HG02588 (cell line): ENCODE measurements around the gene FAU.
"Not testable (repeated sequence)": the region's sequence is repeated elsewhere in the genome, so short reads cannot be mapped to it uniquely, and the experiment has no call there.

ENCODE experiments used
- ATAC-seq: cut with Tn5 transposase; IDR thresholded peaks from one replicate; pipeline ENCODE4 v1.9.1; 2021; ENCODE audit warnings: mild to moderate bottlenecking, moderate library complexity; ENCODE audit not compliant: unreplicated experiment

FAU gene

DNA sequence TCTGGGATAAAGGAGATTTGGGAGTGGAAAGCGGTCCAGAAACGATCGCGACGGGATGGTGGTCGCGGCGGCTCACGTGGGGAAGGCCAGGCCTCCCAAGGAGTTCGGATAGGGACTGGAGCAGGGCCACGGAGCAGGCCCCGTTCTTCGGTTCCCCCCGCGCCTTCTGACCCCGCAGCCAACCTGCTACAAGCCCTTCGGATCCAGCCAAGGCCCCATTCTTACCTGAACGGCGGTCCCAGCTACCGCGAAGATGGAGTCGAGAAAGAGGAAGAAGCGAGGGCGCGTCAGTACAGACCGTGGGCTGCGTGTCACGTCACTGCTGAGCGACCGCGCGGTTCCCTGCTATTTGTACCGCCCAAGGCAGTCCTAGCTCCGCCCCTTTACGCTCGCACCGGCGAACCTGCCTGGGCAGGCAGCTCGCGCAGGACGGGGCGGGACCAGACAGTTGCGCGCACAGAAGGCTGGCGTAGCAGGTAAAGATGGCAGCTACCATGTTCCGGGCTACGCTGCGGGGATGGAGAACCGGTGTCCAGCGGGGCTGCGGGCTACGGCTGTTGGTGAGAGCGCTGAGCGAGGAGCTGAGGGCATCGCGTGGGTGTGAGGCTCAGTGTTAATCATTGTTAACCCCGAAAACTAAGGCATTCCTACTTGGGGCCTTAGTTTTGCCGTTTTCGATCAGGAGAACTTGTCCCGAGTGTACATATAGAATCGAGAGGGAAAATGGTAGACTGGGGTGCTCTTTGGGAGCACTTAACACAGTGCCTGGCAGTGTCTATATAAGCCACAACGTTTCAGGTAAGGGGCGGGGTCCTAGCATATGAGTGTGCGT, at the start of gene FAU, which contains the start of gene MRPL49:
FAU (minus strand) TSS at position 270 of the 832 bp plus-strand sequence. CDS start 321 bp downstream, outside the sequence.
MRPL49 (plus strand) TSS at position 457 of the 832 bp plus-strand sequence; CDS start at position 483, 26 bp downstream.
- peak; percentile 62 for ATAC-seq

DNA sequence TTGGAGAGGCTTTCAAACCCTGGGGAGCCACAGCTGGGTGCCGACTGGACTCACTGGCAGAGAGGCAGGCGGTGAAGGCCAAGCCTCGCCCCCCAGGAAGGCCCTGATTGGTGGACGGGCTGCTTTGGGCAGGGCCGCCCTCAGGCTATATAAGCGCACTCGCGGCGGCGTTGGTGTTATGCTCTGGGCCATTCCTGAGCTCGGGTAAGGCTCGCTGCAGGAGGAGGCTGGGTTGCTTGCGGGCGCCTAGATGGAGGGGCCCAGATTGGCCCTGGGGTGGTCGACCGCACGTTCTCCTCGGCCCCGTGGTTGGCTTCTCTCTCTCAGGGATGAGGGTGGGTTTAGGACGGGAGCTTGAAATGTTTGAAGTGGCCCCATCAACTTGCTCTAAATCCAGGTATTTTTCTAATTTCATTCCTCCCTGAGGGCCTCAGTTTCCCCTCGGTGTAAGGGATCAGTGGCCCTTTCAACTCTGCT, 48.2 kb upstream of the FAU start, which contains the start of gene SPDYC:
SPDYC (plus strand) TSS at position 176 of the 477 bp plus-strand sequence. CDS start 1,125 bp downstream, outside the sequence.
- ATAC-seq = no peak

DNA sequence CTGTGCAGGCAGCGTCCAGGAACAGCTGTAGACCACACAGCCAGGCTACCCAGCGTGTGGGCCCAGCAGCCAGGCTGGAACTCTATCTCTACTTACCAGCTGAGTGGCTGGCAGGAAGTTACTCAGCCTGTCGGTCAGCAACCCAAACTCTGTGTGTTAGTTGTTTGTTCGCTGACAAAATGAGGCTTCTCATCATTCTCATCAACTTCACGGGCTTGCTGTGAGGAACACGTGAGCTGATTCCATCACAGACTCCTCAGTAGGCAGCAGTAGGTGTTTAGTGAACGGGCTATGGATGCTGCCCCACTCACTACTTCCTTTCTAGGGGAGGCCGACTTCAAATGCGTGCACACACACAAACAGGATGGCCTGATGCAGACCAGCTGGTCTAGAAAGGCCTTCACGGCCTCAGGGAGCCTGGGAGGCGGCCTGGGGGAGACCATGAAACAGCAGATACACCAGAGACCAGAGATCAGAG, 47.3 kb upstream of the FAU start:
- ATAC-seq = no peak

DNA sequence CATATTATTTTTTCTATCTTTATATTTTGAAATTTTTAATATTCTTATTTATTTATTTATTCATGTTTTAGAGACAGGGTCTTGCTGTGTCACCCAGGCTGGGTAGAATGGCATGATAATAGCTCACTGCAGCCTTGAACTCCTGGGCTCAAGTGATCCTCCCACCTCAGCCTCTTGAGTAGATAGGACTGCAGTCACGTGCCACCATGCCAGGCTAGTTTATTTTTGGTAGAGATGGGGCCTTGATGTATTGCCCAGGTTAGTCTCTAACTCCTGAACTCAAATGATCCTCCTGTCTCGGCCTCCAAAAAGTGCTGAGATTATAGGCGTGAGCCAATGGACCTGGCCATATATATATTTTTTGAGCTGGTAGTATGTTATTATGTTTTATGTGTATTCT, 45.7 kb upstream of the FAU start:
- ATAC-seq = no peak

DNA sequence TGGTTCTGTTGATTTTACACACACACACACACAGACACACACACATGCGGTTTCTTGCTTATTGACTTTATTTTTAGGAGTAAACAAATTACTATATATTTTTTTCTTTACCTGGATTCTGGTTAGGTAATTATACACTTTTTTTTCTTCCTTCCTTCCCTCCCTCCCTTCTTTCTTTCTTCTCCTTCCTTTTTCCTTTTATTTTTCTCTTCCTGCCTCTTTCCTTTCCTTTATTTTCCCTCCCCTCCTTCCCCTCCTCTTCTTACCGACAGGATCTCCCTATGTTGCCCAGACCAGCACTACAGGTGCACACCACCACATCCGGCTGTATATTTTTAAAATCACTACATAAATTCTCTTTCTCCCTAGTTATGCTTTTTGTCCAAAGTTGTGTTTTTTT, 45.0 kb upstream of the FAU start:
- no peak for ATAC-seq

DNA sequence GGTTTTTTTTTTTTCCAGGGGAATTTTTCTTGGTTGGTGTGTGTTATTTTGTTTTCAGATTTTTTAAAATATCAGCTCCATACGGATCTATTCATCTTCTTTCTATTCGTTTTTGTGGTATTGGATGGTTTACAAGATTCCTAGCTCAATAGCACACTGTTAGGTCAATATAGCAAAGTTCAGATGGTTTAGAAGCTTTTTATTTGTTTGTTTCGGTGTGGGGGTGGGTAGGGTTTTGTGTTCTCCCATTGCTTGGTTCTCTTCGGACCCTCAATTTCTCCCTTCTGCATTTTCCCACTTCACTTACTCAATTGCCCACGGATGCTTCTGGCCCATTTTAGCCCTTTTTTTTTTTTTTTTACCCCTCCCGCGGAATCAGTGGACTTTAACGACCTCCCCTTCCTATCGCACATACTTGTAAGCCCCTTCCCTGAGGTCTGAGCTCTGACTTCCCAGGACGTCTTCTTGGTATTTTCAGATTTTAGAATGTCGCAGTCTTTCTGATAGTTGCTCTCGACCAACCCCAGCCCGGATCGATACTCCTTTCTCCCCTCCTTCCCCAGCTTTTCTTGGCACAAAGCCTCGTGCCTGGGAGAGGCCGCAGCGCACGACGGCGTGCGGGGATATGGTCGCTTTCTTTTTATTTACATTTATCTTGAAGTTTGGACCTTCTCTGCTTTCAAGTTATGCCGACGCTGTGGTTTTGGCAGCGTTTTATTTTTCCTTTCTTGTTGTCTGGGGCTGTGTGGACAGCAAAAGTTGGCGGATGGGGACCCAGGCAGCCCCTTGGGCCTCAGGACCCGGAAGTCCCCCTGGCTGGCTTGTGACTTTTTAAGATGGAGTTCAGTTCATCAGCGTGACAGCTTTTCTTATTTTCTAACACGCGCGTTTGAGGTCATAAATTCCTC, 43.7 kb upstream of the FAU start:
- ATAC-seq = no peak

DNA sequence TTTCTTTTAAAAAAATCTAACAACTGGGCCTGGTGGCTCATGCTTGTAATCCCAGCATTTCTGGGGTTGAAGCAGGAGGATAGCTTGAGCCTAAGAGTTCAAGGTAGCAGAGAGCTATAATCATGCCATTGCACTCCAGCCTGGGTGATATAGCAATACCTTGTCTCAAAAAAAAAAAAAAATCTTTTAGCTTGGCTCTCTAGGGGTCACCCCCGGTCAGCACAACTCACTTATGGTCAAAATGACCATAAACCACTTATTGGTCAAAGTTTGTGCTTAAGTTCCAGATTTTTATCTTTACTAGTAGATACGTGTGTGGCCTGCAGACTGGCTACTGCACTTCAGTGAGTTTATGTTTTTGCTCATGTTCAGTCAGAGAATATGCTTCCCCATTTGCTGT, 41.8 kb upstream of the FAU start:
- no peak for ATAC-seq

DNA sequence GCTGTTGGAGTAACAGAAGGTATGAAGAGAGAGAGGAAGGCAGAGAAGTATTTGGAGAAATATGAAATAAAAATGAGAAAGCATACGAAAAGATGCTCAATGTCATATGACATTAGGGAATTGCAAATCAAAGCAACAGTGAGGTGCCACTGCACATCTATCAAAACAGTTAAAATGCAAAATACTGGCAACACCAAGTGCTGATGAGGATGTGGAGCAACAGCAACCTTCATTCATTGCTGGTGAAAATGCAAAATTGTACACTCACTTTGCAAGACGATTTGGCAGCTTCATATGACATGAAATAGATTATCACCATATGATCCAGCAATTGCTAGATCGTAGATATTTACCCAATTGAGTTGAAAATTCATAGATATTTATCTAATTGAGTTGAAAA, 38.7 kb upstream of the FAU start:
- ATAC-seq = no peak

DNA sequence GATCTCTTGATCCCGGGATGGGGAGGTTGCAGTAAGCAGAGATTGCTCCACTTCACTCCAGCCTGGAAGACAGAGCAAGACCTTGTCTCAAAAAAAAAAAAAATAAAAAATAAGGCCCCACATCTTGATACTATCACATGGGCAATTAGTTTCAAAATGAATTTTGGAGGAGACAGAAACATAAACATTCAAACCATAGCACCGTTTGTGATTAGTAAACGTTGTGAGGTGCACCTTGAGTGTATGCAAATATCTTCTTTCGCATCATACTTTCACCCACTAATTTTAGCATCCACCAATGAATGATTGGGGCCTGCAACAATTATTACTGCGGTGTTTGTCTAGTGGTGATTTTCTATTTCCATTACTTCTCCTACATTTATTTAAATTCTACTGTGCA, 37.1 kb upstream of the FAU start:
- ATAC-seq = no peak

DNA sequence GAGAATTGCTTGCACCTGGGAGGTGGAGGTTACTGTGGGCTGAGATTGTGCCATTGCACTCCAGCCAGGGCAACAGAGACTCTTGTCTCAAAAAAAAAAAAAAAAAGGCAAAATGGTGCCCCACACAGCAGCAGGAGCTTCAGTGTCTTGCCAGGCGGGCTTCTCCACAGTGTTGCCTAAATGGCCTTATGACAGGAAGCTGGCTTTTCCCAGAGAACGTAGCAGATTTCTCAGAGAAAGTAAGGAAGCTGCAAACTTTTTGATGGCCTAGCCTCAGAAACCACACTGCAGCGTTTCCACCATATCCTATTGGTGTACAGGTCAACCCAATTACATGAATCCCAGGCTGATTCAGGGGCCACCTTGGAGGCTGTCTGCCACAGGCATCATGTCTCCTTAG, 35.4 kb upstream of the FAU start:
- ATAC-seq = no peak

DNA sequence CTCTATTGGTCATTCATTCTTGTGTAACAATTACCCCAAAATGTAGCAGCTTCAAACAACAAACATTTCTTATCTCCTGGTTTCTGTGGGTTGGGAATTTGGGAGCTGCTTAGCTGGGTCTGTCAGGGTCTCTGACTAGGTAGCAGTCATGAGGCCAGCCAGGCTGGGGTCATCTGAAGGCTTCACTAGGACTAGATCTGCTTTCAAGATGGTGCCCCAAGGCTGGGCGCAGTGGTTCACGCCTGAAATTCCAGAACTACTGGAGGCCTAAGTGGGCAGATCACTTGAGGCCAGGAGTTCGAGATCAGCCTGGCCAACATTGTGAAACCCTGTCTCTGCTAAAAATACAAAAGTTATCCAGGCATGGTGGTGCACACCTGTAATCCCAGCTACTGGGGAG, 35.0 kb upstream of the FAU start:
- no peak for ATAC-seq

DNA sequence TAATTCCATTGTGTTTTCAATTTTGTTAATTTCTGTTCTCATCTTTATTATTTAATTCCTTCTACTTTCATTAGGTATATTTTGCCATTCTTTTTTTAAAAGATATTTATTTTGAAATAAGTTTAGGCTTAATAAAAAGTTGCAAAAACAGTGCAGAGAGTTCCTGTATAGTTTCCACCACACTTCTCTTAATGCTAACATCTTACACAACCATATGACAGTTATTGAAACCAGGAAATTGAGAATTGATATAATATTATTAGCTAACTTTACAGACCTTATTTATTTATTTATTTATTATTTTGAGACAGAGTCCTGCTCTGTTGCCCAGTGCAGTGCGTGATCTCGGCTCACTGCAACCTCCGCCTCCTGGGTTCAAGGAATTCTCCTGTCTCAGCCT, 34.3 kb upstream of the FAU start:
- no peak for ATAC-seq

DNA sequence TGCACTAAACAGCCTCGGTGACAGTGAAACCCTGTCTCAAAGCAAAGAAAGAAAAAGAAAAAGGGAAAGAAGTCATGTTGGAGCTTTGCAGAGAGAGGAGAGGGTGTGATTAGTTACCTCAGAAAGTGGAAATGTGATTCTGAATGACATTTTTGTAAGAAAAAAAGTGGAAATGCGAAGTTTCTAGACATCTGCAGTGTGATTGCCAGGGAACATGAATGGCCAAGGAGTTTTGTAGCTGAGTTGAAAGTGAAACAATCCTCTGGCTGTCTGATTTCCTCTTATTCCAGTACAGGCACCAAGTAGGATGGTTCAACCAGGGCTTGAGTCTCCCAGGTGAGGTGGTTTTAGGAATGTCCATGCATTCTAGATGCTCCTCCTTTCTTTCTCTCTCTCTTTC, 30.2 kb upstream of the FAU start:
- ATAC-seq = no peak

DNA sequence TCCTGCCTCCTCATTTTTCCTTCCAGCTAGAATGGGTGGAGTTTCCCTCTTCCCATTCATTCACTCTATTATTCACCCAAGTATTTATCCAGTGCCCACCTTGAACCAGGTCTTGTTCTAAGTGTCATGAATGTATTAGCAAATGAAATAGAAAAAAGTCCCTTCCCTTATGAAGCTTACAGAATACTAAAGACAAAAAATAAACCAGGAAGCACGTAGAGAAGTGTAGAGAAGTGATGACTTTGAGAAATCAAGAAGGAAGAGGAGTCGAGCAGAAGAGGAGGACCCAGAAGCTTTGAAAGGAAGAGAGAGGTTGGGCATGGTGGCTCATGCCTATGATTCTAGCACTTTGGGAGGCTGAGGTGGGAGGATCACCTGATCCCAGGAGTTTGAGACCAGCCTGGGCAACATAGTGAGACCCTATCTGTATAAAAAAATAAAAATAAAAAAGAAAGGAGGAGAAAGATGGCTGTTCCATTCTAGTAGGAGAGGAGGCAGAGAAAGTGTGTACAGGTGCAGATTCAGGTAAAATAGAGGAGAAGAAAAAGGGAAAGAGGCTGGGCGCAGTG, 29.5 kb upstream of the FAU start:
- ATAC-seq = no peak

DNA sequence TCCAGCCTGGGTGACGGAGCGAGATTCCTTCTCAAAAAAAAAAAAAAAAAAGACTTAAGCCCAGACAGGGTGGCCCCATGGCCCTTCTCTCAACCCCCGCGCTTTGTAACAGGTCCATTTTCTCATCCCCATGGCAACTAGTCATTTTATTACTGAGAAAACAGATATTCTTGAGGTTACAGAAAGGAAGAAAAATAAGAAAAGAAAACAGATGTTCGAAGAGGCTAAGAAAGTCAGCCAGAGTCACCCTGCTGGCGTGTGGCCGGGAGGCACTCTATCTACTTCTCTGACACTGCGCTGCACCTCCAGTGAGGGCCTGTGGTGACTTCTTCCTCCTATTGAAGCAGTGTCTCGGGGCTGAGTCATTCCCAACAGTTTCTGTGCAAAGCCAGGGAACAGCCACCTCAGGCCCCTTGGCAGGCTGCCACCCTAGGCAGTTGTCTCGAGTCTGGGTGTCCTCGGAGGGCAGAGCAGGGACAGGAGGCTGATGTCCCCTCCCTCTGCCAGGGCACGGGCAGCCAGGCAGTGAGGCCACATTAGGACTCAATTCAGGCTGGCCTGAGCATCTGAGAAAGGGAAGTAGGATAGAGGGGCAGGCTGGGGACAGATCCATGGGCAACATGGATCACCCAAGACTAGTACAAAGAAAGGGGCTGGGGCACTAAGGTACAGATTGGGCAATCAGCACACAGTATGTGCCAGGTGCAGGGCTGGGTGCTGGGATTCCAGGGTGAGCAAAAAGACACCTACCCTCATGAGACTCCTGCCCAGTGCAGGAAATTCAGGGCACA, 28.8 kb upstream of the FAU start:
- ATAC-seq = no peak

DNA sequence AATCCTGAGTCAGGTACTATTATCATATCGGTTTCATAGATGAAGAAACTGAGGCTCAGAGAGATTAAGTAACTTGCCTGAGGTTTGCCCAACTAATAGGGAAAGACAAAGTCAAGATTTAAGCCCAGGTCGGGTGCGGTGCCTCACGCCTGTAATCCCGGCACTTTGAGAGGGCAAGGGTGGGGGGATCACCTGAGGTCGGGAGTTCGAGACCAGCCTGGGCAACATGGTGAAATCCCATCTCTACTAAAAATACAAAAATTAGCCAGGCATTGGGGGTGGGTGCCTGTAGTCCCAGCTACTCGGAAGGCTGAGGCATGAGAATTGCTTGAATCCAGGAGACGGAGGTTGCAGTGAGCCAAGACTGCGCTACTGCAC, 28.2 kb upstream of the FAU start:
- not testable (repeated sequence) for ATAC-seq

DNA sequence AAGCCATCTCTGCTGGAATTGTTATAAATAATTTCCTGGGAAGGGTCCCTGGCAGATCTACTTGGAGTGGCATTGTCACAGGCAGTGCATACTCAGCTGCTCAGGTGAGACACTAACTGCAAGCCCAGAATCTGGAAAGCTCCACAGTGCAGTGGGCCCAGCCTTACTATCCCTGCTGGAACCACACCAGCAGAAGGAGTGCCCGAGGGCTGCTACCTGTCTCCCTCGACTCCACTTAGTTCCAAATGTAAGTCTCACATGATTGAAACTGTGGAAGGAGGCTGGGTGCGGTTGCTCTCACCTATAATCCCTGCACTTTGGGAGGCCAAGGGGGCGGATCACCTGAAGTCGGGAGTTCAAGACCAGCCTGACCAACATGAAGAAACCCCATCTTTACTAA, 26.7 kb upstream of the FAU start:
- ATAC-seq = no peak

DNA sequence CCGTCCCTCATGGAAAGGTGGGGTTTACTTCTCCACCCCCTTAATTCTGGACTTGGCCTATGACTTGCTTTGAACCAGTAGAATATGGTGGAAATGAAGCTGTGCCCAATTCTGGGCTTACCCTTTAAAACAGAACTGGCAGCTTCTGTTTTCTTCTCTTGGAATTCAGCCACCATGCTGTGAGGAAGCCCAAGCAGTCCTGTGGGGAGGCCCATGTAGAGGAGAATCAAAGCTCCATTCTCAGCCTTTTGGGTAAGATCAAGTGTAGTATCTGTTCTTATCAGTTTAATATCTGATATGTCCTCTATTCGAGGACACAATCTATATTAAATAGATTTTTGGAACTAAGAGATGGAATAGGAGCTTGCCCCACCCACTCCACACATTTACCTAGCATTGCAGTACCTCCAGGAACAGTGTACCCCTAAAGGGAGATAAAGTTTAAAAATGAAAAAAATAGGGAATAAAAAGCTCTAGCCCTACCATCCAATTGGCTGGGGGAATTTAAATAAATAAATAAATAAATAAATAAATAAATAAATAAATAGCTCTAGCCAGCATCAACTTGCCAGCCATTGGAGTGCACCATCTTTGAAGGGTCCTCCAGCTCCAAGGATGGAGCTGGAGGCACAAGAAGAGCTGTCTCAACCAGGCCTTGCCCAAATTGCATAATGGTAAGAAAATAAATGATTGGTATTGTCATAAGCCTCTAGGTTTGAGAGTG, 25.6 kb upstream of the FAU start:
- no peak for ATAC-seq

DNA sequence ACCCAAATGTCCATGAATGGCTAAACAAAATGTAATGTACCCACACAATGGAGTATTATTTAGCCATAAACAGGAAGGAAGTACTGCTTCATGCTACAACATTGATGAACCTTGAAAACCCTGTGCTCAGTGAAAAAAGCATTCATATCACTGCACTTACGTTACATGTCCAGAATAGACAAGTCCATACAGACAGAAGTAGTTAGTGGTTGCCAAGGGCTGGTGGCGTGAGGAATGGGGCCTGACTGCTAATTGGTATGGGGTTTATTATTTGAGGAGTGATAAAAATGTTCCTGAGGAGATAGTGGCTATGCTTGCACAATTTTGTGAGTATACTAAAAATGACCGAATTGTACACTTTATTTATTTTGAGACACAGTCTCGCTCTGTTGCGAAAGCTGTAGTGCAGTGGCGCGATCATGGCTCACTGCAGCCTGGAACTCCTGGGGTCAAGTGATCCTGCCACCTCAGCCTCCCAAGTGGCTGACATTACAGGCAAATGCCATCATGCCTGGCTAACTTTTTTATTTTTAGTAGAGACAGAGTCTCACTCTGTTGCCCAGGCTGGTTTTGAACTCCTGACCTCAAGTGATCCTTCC, 20.1 kb upstream of the FAU start:
- no peak for ATAC-seq
